ENCODE data around the gene DSCAM.

Gene DSCAM

GRCh38 chr21:39965026-39965425 is 881.9 kb downstream of the DSCAM start:
- no peaks in the 10 kb centered on the region for H3K27me3 ChIP-seq (ENCODE audit: low read length)
- no peak overlapping the region for H3K9ac ChIP-seq (ENCODE audit: low read length)
- H3K9me3 ChIP-seq (ENCODE audit: insufficient read depth, low read length): no peaks in the 10 kb centered on the region
- H3K36me3 ChIP-seq (ENCODE audit: low read length): no peaks in the 10 kb centered on the region
- H4K20me1 ChIP-seq (ENCODE audit: low read depth, low read length): no peaks in the 10 kb centered on the region
- H3K9me2 ChIP-seq (replicated peaks; ENCODE audit: insufficient read depth, low read length): no peaks in the 10 kb centered on the region
- H3F3A ChIP-seq (ENCODE audit: insufficient read depth): no peaks in the 10 kb centered on the region
- H3K79me2 ChIP-seq (ENCODE audit: insufficient read depth, low read length): no peaks in the 10 kb centered on the region
- H3K4me3 ChIP-seq (ENCODE audit: insufficient read depth, low read length, poor library complexity, severe bottlenecking): no peak overlapping the region
- H2AFZ ChIP-seq (ENCODE audit: low read depth, low read length, severe bottlenecking): no peak overlapping the region
- no peak overlapping the region for H3K27ac ChIP-seq (ENCODE audit: low read depth, low read length)
- no peak overlapping the region for H3K4me2 ChIP-seq (ENCODE audit: low read depth, low read length, poor library complexity, severe bottlenecking)
- TF ChIP-seq CTCF (IDR thresholded peaks at IDR 0.05; ENCODE audit: insufficient read depth, low read length, poor library complexity, severe bottlenecking) (no peak), EZH2phosphoT487 (conservative IDR thresholded peaks at IDR 0.05; ENCODE audit: low read length) (no peak)

- Histone ChIP-seq H3K27ac (ENCODE audit: low read depth, low read length) (no peak overlapping the region), H3F3A (ENCODE audit: insufficient read depth) (no peaks in the 10 kb centered on the region), H3K4me3 (ENCODE audit: insufficient read depth, low read length, poor library complexity, severe bottlenecking) (no peak overlapping the region), H3K27me3 (ENCODE audit: low read length) (no peaks in the 10 kb centered on the region), H2AFZ (ENCODE audit: low read depth, low read length, severe bottlenecking) (no peak overlapping the region), H3K36me3 (ENCODE audit: low read length) (no peaks in the 10 kb centered on the region), H3K9ac (ENCODE audit: low read length) (no peak overlapping the region), H3K4me2 (ENCODE audit: low read depth, low read length, poor library complexity, severe bottlenecking) (no peak overlapping the region), H3K79me2 (ENCODE audit: insufficient read depth, low read length) (no peaks in the 10 kb centered on the region), H3K9me2 (replicated peaks; ENCODE audit: insufficient read depth, low read length) (no peaks in the 10 kb centered on the region), H3K9me3 (ENCODE audit: insufficient read depth, low read length) (no peaks in the 10 kb centered on the region), H4K20me1 (ENCODE audit: low read depth, low read length) (no peaks in the 10 kb centered on the region)
- TF ChIP-seq CTCF (IDR thresholded peaks at IDR 0.05; ENCODE audit: insufficient read depth, low read length, poor library complexity, severe bottlenecking): no peak
- TF ChIP-seq EZH2phosphoT487 (conservative IDR thresholded peaks at IDR 0.05; ENCODE audit: low read length): no peak
Observed at GRCh38 chr21:39961251-39961650, 885.7 kb downstream of the DSCAM start.

Data from SU-DHL-6 (cell line).